ENCODE measurements around the gene TDRD7. TPM values are rescaled to one million over a fixed set of nuclear protein-coding genes. Genes with fewer than 3 reads are reported as not detected.

TDRD7 gene
- total and polyA plus RNA-seq, 9 of the 15 experiments (the other 6 are each of a cell fraction or from before 2014, with no cell fraction given) = 2.2 to 7.7 (median 5.2) TPM

- TF ChIP-seq ZNF318 (IDR thresholded peaks at IDR 0.05; ENCODE audit: borderline replicate concordance in 1 of 2, low read depth in 1 of 2) = no peak
Measured at GRCh38 chr9:97519441-97519970, 107.6 kb downstream of the TDRD7 start (continued).

All from K562 (cell line).